ENCODE measurements around the gene IFIH1.

The IFIH1 gene

DNA sequence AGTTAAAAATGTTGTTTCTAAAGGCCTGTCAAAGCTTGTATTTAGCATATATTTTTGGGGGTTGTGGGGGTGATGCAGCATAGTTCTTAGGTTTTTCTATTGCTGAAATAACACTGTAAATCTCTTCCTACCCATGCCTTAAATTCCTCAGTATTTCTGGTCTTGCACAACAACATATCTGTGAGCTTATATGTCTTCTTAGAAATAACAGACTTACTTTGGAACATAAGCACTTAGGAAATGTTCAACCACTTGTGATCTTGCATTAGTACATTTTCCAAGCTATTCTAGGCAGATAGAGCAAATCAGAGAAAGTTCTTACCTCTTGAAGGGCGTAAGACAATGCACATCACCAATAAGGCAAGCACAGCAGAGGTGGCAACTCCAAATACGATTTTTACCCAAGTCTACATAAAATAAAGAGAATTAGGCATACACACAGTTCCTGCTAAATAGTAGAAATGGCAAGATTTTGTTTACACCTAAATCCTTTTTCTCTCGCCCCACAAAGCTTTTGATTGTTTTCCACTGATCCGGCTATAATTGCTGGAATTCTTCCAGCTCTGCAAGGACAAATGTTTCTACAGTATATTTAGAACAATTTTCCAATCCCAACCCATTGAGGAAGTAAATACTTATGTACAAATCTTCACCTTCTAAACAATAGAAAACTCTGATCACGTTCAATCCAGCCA lies 75.8 kb downstream of the IFIH1 start:
- TF ChIP-seq, protein P1, sequence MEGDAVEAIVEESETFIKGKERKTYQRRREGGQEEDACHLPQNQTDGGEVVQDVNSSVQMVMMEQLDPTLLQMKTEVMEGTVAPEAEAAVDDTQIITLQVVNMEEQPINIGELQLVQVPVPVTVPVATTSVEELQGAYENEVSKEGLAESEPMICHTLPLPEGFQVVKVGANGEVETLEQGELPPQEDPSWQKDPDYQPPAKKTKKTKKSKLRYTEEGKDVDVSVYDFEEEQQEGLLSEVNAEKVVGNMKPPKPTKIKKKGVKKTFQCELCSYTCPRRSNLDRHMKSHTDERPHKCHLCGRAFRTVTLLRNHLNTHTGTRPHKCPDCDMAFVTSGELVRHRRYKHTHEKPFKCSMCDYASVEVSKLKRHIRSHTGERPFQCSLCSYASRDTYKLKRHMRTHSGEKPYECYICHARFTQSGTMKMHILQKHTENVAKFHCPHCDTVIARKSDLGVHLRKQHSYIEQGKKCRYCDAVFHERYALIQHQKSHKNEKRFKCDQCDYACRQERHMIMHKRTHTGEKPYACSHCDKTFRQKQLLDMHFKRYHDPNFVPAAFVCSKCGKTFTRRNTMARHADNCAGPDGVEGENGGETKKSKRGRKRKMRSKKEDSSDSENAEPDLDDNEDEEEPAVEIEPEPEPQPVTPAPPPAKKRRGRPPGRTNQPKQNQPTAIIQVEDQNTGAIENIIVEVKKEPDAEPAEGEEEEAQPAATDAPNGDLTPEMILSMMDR (conservative IDR thresholded peaks at IDR 0.05; ENCODE audit: low read length): no peak
- peak; percentile 94 for DNase-seq (ENCODE audit: low read depth)
- H3K4me3 ChIP-seq (ENCODE audit: low read length): peak overlapping the region; percentile 67

DNA sequence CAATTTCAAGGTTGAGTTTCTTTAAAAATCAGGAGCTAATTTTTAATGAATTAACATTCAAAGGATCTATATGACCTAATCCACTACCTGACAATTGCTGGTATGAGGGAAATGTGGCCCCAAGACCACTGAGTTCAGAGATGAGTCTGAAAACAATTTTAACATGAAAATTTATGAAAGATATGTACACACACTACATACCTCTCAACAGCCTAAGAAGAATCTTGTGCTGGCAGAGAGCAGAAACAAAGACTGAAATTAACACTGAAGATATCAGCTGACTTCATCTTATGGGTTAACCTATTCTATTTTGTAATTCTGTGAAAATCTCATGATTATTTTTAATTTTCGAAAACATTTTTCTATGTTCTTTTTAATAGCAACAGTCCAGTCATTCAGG lies 76.9 kb downstream of the IFIH1 start:
- DNase-seq (ENCODE audit: low read depth): no peak
- TF ChIP-seq, protein P1 (conservative IDR thresholded peaks at IDR 0.05; ENCODE audit: low read length): no peak
- peak overlapping the region; percentile 67 for H3K4me3 ChIP-seq (ENCODE audit: low read length)

DNA sequence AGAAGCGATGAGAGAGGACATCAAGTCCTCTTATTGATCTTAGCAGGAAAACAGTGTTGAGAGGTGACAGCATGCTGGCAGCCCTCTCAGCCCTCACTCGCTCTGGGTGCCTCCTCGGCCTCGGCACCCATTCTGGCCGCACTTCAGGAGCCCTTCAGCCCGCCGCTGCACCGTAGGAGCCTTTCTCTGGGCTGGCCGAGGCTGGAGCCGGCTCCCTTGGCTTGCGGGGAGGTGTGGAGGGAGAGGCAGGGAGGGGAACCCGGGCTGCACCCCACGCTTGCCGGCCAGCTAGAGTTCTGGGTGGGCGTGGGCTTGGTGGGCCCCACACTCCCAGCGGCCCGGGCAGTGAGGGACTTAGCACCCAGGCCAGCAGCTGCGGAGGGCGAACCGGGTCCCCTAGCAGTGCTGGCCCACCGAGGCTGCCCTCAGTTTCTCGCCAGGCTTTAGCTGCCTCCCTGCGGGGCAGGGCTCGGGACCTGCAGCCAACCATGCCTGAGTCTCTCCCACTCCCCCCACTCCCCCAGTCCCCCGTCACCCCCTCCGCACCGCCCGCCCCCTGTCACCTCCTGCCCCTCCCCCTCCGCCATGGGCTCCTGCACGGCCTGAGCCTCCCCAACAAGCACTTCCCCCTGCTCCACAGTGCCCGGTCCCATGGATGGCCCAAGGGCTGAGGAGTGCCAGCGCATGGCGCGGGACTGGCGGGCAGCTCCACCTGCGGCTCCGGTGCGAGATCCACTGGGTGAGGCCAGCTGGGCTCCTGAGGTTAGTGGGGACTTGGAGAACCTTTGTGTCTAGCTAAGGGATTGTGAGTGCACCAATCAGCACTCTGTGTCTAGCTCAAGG lies 83.6 kb downstream of the IFIH1 start:
- TF ChIP-seq, protein P1 (conservative IDR thresholded peaks at IDR 0.05; ENCODE audit: low read length): no peak
- no peak overlapping the region for H3K4me3 ChIP-seq (ENCODE audit: low read length)
- DNase-seq (ENCODE audit: low read depth): no peak

DNA sequence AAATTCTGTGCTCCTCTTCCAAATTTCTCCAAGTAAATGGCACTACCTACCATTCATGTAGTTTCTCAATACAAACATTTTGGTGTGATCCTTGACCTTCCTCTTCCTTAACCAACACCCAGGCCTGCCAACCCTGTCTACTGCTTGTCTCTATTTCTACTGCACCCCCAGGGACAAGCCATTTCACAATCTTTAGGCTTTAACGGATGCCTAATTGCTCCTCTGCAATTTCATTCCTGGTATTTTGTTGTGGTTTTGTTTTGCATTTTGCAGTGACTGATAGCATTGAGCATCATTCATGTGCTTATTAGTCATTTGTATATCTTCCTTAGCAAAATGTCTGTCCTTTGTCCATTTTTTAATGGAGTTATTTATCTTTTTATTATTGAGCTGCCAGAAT lies 85.3 kb downstream of the IFIH1 start:
- peak; percentile 90 for DNase-seq (ENCODE audit: low read depth)
- TF ChIP-seq, protein P1 (conservative IDR thresholded peaks at IDR 0.05; ENCODE audit: low read length): no peak
- H3K4me3 ChIP-seq (ENCODE audit: low read length): no peak overlapping the region

DNA sequence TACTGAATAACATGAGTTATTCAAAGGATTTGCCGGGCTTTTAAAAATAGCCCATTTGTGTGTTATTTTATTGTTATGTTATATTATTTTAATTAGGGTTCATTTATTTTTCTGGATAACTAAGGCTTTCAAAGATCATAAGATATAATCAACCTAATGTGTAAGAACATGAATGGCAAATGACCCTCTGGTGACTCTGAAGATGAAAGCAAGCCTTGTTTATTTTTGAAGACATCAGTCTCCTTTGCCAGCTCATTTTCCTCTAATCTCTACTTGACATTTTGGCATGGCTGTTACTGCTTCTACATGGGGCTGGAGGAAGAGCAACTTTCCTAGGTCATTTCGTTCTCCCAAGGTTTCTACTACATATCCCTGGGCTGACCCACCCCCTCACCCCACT lies 85.8 kb downstream of the IFIH1 start:
- H3K4me3 ChIP-seq (ENCODE audit: low read length): no peak overlapping the region
- no peak for DNase-seq (ENCODE audit: low read depth)
- TF ChIP-seq, protein P1 (conservative IDR thresholded peaks at IDR 0.05; ENCODE audit: low read length): no peak

DNA sequence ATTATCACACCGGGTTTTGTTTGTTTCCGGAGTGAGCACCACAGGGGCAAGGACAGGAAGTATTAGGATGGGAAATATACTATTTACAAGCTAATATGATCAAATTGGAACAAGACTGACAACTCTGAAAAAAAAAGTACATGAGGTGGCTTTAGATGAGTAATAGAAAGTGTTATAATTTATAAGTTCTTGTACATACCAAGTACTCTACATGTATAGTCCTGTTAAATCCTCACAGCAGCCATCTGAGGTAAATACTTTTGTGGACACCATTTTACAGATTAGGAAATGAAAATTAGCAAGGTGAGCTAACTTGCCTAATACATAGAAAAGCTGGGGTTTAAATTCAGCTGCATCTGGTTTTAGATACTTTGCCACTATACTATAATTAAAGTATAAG lies 86.5 kb downstream of the IFIH1 start:
- TF ChIP-seq, protein P1 (conservative IDR thresholded peaks at IDR 0.05; ENCODE audit: low read length): no peak

DNA sequence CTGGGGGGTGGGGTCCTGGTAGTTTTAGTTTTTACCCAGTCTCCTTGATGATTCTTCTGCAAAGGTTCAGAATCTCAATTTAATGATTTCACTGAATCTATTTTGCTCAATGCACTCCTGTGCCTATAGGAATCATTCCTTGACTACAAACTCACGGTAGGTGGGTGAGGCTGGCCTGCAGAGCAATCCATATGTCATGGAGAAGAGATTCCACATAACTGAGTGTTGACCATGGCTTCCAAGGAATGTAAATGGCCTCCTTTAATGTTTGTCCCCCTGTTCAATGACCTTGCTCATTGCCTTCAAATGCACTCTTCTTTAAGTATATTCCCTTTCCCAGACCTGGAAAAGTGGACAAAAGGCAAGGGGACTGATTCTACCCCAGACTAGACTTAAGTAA lies 87.7 kb downstream of the IFIH1 start:
- TF ChIP-seq, protein P1 (conservative IDR thresholded peaks at IDR 0.05; ENCODE audit: low read length): no peak
- DNase-seq (ENCODE audit: low read depth): no peak
- H3K4me3 ChIP-seq (ENCODE audit: low read length): no peak overlapping the region

More for the DNA sequence above, 86.5 kb downstream of the IFIH1 start:
- no peak overlapping the region for H3K4me3 ChIP-seq (ENCODE audit: low read length)
- no peak for DNase-seq (ENCODE audit: low read depth)

Data from AG10803 (cell line).